Stimulated activated CD4-positive, alpha-beta T cell treated with anti-CD3 and anti-CD28 coated beads, Interleukin-1b, Interleukin-23, amount 100 ng/mL, for 1 hour (primary cell): ENCODE results near the gene JAM3.
"Not testable (repeated sequence)": the region's sequence is repeated elsewhere in the genome, so short reads cannot be mapped to it uniquely, and the experiment has no call there.

Experiments used
- DNase-seq, 2 donors: peaks; one replicate each; pipeline ENCODE4 v3.0.0-alpha.2; 2020; ENCODE audit warnings: low read depth in 2 of 2

JAM3 gene

DNA sequence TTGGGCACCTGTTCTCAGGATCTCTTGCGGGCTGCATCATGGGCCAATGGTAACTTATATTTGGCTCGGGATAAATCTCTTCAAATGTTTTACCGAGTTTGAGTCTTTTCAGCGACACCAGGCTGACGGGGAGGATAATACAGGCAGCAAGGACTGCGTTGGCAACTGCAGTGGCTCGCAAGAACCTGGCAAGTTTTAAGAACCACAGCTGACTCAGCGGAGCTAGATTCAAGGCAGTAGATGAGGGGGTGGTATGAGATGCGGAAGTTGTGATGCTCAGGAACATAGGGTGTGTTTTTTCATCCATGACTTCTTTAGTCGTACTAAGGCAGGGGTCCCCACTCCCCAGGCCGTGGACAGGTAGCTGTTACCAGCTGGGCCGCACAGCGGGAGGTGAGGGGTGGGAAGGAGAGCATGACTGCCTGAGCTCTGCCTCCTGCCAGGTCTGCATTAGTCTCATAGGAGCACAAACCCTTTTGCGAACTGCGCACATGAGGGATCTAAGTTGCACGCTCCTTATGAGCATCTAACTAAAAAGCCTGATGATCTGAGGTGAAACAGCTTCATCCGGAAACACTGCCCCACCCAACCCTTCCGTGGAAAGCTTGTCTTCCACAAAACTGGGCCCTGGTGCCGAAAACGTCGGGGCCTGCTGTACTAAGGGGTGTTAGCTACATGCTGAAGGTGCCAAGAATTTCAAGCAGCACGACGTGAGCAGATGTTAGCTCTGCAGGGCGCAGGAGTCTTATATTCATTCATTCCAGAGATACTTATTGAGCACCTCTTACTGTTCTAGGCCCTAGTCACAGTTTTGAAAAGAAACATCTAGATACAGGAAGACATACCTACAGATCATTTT is 6.4 kb upstream of the JAM3 start:
- DNase-seq, result no peak

DNA sequence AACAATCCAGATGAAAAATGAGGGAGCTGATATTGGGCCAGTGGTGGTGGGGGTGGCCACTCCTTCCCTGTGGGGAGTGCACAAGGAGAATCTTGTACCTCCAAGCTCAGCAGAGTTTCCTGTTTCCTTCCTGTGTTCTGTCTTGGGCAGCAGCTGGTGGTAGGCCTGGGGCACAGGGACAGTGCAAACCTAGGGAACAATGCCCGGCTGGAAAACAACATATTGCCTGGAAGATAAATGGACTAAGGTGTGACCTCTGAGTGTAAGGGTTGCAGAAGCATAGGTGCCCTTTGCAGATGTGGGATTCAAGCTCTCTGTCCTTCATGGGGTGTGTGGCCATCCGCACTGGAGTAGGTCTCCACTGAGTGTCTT is 5.8 kb upstream of the JAM3 start:
- DNase-seq, result no peak

- DNase-seq, result no peak
Measured at GRCh38 chr11:134063991-134064747, 4.7 kb upstream of the JAM3 start.

GRCh38 chr11:134065381-134065780 is 3.5 kb upstream of the JAM3 start:
- DNase-seq, result no peak

- no peak for DNase-seq
Measured at GRCh38 chr11:134066943-134067885, 1.7 kb upstream of the JAM3 start.

- no peak for DNase-seq
Measured at GRCh38 chr11:134069426-134070341, 812 bp downstream of the JAM3 start.

- no peak for DNase-seq
Measured at GRCh38 chr11:134070342-134070845, 1.5 kb downstream of the JAM3 start.

DNA sequence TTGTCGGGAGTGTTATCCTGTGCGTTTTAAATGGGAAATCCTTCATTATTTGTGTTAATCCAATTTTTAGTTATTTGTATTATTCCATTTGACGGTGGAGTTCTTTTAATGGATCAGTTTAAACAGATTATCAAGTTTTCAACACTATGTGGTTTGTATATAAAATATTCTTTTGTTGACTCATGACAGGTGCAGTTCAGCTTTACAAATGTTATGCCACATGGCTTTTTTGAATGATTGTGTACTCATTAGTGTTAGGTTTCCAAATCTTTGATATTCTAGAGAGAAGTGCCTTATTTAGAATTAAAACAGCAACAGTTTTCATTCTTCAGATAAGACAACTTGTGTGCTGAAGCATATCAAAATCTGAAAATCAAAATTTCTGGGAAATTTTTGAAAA is 2.4 kb downstream of the JAM3 start:
- no peak for DNase-seq

DNA sequence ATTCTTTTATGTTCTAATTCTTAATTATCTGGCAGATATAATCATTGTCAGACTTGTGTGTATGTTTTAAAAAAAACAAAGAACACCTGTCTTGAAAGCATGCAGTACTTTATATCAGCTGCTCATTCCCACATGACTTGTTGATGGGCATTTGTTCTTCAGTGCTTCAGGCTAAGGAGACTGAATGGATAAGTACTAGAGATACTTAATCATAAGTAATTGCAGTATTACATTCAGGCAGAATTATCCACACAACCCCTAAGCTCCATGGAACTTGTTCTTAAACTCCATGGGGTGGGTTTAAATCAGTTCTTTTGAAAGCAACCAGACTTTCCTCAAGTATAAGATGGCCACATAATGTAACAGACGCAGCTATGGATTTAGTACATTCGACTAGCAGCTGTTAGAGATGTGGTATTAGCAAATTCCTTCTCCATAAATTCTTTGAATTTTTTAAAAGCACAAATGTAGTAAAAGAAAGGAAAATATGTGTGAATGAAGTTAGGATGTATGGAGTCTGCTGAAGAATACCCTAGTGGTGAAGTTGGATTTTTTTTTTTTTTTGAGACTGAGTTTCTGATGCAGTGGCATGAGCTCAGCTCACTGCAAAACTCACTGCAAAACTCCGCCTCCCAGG is 3.0 kb downstream of the JAM3 start:
- DNase-seq, result no peak

- no peak for DNase-seq
Measured at GRCh38 chr11:134072844-134073243, 4.0 kb downstream of the JAM3 start.

GRCh38 chr11:134074346-134074745 is 5.5 kb downstream of the JAM3 start:
- DNase-seq, result no peak

GRCh38 chr11:134074766-134075165 is 5.9 kb downstream of the JAM3 start:
- DNase-seq, result no peak

DNA sequence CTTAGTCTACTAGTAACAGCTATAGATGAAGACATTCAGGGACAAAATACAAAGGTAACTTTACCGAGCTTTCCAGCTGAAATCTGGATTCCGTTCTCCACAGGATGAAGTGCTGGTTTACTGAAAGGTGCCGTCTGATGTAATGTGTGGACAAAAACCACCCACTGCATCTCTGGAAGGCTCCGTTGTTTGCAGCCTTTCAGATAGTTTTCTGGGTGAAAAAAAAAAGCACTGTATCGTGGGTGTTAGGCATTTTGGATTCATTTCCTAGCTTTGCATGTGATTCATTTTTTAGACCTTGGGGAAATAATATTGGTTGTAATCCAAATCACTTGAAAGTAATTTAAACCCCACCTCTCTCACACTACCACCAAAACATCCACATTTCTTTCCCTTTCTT is 10.4 kb downstream of the JAM3 start:
- no peak for DNase-seq

DNA sequence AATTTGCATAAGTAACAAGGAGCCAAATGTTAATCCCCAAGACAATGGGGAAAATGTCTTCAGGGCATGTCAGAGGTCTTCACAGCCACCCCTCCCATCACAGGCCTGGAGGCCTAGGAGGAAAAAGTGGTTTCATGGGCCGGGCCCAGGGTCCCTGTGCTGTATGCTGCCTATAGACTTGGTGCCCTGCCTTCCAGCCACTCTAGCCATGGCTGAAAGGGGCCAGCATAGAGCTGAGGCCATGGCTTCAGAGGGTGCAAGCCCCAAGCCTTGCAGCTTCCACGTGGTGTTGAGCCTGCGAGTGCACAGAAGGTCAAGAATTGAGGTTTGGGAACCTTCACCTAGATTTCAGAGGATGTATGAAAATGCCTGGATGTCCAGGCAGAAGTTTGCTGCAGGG is 12.4 kb downstream of the JAM3 start:
- not testable (repeated sequence) for DNase-seq

DNA sequence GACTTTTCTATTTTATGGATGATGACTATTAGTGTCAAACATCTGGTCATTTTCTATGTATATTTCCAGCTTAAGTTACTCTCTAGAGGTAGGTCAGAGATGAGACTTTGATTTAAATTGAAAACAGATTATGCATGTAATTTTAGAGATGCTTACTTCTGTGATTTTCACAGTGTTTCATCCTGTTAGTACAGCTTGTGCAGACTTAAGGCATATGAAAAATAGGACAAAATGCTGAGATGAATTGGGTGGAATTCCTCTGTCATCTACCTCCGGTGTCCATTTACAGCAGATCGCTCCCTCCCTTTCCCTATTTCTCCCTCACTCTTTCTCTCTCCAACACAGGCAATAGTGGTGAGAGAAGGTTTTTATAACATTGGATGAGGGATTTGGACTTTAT is 14.1 kb downstream of the JAM3 start:
- DNase-seq, result no peak

DNA sequence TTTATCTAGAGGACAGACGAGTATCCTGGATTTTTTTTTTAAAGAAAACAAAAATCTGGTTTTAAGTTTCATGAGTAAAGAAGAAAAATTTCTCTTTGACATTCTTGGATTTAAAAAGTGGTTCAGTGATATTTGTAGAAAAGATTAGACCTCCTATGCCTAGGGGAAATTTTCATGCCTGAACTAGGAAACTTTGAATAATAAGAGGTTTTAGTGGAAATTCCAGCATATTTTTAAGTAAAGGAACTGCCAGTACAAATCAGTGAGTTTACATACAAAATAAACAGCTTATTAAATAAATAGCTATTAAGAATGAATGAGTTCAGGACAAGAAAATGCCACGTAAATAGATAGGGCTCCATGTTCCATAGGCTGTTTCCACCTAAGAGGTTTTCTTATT is 17.5 kb downstream of the JAM3 start:
- DNase-seq, result no peak

DNA sequence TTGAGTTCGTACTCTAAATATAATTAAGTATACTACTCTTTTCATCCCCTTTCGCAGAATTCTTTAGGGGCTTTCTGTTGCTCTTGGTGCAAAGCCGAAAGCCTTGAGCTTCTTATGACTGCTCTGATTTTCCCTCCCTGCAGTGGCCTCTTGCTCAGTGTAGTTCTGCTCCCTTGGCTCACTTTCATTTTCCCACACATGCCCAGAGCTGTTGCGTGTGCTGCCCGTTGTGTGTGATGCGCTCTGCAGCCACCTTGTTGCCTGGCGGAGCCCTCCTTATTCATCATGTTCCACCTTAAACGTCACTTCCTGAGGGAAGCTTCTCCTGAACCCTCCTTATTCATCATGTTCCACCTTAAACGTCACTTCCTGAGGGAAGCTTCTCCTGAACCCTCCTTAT is 23.1 kb downstream of the JAM3 start:
- not testable (repeated sequence) for DNase-seq

GRCh38 chr11:134097166-134097565 is 28.3 kb downstream of the JAM3 start:
- DNase-seq, result no peak

GRCh38 chr11:134098566-134099184 is 29.8 kb downstream of the JAM3 start:
- DNase-seq, result no peak

GRCh38 chr11:134100171-134100570 is 31.3 kb downstream of the JAM3 start:
- no peak for DNase-seq
